ENCODE data around the gene HOXB5.

The HOXB5 gene

DNA sequence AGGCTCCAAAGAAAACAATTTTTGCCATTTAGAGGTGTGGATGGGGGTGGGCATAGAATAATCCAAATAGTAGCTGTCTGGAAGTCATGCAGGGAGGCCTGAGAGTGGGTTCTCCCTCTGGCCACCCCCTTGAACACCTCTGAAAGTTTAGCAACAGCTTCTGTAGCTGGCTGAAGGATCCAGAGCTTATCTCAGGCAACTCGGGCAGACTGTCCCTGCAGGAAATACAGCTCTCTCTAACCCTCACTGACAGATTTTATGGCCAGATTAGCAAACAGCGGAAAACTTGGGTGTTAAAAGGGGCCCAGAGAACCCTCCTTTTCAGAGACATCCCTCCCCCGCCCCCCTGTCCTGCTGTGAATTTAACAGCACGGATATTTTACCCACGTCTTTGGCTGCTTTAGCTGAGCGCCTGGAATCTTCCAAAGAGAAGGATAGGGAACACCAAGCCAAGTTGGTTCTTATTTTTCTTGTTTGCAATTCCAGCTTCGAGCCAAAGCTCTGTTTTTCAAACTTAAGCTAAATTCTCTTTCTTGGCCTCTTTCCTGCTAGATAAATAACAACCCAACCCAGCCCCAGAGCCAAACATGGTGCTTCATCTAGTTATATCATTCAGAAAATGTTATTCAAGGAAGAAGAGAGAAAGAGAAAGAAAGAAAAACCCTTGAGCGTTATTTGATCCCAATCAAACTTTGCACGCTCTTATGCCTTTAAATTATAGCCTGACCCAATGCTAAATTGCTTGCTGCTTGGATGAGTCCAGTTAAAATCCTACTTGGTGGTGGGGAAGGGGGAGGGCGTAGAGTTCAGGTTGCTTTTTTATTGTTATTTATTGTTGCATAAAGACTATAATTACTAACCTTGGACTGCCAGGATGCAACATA is 46.4 kb downstream of the HOXB5 start:
- ATAC-seq = no peak

DNA sequence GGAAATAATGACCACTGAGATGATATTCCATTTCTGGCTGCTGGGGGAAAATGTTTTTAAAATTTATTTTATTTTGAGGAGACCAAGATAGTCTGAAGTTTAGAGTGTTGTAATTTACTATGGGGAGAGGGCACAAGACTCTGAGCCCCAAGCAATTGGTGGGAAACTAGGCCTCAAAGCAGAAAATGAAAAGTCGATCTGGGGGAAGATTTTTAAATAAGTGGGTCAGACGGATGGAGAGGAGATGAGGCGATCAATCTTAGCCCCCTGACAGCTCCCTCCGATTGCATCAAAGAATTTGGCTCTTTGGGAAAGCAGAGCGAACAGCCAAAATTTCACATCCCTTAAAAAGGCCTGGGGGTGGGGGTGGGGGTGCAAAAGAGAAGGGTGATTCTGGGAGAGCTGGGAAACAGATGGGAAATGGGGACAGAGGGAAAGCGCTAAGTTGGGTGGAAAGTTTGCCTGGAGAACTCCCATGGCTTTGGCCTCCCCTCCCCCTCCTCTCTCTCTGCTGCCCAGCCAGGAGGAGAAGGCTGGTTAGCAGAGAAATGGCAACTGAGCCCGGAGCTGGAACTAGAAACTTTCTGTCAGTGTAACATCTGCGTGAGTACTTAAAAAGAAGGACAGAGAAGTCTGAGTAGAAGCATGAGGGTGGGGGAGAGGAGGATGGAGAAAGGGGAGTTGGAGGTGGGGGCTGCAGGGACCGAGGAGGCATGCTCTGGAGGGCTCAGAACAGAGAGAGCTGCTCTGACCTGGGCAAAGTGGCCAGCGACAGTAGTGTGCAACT is 47.2 kb downstream of the HOXB5 start:
- no peak for ATAC-seq

DNA sequence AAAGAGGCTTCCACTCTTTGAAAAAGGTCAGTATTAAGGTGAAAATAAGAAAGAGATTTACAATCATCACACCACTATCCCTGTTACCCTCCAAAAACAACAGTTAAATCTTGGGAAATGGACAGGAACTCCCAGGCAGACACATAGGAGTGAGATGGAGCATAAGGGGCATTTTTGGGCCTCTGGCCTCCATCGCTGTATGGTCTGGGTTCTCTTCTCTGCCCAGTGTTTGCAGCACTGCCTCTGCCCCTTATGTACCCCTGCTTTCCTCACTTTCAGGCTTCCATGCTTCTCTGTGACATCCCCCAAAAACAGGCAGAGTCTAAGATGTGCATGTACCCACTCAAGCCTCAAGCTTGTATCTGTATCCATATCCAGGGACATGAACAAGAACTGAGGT is 48.0 kb downstream of the HOXB5 start:
- no peak for ATAC-seq

DNA sequence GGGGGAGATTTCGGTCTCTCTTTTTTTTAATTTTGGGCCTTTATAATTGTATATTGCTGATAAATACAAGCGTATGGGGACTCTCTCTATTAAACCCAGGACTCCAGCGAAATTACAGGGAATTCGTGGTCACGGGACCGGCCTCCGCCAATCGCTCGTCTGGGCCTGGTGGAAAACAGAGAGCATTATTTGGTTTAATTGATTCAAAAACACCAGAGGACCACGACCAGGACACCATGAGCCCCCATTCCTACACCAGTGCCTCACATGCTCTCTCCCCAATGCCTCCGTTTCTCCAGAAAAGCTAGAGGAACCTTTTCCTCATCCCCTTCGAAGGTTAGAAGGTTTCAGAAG is 48.6 kb downstream of the HOXB5 start, which contains the start of gene HOXB2:
Gene HOXB2 (minus strand): TSS at position 88 of the 354 bp plus-strand sequence. CDS start 198 bp downstream, outside the sequence.
- ATAC-seq = no peak

DNA sequence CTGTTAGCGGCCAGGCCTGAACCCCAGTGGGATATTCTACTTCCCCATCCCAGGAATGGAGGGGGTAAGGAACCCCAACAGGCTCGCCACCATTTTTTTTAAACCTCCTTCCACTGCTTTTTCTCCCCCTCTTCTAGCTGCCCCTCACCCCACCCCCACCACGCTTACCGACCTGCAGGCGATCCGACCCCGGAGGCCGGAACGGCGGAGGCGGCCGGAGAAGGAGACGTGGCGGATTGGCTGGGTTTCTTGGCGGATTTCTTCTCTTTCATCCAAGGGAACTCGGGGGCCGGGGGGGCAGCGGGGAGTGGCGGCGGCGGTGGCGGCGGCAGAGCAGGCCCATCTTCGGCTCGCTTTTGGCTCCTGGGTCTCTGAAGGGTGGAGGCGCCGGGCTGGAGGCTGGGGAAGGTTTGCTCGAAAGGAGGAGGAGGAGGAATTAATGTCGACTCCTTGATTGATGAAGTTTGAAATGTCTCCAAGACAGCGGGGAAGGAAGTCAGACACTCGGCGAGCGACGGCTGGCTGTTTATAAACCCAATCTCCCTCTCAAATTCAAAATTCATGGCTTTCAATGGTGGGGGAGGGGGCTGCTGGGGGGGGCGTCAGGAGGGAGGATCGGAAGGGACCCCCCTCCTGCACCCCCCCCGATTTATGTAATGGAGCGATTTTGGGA is 49.1 kb downstream of the HOXB5 start:
- ATAC-seq = no peak

DNA sequence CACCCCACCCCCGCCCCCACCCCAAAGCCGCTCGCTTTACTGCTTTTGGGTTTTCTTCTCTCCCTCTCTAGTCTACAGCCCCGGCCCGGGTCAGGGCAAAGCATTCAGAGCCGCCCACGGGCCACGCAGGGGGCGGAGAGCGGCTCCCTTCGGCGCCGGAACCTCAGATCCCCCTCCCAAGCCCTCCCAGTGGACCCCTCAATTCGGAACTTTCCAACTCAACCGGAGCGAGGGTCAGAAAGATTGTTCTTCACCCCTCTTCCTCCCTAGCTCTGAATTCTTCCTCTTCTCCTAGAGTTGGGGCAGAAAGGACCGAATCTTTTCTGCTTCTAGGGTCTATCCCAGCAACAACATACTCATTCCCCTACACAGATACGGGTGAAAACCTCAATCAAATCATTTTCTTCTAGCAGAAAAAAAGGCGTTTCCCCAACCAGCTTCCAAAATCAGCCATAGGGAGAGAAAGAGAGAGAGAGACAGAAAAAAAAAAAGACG is 49.7 kb downstream of the HOXB5 start:
- peak; percentile 40 to 44 for ATAC-seq

DNA sequence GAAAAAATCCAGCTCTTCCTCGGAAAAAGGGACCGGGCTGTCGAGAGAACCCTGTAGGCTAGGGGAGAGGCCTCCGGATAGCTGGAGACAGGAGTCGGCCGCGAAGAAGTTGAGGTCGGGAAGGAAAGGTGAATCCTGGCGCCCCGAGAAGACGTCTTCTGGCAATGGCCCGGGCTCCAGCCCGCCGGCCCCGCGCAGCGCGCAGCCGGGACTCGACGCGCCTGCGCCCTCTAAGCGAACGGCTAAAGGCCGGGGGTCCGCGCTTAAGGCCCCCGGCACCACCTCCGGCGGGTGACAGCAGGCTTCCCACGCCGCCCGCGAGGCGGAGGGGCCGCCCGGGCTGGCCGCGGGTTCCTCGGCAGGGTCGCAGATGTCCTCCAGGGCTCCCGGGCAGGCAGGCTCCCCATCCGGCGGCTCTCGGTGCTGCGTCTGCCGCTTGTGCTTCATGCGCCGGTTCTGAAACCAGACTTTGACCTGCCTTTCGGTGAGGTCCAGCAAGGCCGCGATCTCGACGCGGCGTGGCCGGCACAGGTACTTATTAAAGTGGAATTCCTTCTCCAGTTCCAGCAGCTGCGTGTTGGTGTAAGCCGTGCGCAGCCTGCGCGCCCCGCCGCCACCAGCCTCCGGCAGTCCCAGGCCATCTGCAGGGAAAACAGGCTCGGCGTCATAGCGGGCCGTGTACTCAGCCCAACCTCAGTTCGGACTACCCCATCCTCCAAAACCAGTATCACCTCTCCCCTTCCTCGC is 50.3 kb downstream of the HOXB5 start:
- ATAC-seq = peak; percentile 55 to 58

DNA sequence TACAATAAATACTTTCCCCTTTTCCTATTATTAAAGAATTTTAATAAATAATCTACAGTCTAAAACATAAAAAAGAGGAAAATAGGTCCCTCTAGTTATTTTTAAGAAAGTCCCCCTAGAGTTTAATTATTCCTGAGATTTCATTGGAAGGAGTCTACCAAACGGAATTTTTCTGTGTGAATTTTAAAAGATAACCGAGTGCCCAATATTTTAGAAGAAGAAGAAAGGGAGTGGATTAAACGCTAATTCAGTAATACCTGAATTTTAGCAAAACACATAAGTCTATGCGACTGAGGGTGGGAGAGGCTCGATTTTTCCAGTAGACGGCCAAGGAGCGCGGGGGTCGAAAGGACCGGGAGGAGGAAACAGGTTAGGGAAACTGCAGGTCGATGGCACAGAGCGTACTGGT is 50.9 kb downstream of the HOXB5 start:
- ATAC-seq = peak in 1 of 2 donors; percentile 6

DNA sequence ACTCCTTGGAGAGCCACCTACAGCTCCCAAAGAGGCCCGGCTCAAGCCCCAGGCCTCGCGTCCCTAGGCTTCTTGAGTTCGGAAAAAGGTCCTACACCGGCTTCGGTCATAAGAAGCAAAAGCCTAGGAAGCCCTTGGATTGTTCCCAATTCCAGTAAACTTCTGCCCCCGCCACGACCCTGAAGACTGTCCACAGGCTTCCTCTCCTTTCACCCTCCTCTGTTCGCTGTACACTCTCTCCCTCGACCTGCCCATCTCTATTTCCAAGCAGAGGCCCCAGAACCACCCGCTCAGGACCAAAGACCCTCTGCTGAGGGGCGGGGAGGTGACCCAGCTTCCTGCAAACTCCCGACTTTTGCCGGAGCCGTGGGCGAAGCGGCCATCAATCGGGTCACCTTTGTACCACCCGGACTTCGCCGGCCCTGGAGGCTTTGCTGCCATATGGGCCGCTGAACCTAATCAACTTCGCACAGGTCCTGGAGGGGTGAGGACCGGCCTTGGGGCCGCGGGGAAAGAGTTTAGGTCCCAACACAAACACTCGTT is 51.4 kb downstream of the HOXB5 start:
- ATAC-seq = no peak

DNA sequence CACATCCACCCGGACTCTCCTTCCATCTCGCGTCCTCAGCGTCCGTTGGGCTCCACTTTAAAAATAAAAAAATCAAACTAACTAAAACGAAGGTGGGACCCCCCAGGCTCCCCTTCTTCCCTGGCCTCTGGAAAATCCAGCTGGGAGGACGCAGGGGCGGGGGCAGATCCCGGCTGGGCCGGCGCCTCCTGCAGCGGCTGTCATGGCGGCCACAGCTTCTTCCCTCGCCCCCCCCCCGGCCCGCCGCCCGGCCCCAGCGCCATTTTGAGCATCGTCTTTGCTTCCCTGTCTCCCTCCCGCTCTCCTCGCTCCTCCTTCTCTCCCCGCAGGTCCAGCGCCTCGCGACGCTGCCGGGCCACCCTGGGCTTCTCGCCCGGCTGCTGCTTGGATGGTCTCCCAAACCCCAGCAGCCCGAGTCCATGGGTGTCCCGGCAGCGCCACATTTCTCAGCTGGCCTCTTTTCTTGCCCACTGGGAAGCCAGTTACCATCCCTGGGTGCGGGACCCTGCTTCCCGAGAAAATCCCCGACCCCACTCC is 51.9 kb downstream of the HOXB5 start:
- peak in 1 of 2 donors; percentile 39 for ATAC-seq

Data from activated CD4-positive, CD25-positive, alpha-beta regulatory T cell treated with anti-CD3 and anti-CD28 coated beads, Interleukin-2, amount 50 U/mL, for 24 hours (primary cell).